Mononuclear cell (primary cell): ENCODE results near the gene ETV2. TPM values are rescaled to one million over a fixed set of nuclear protein-coding genes. Genes with fewer than 3 reads are reported as not detected.
"Not testable (repeated sequence)": the region's sequence is repeated elsewhere in the genome, so short reads cannot be mapped to it uniquely, and the experiment has no call there.

Experiments used
- H3K27me3 ChIP-seq: 2 replicates; pipeline ENCODE4 v1.6.0; 2011; ENCODE audit warnings: low read length, control low read depth; ENCODE audit not compliant: insufficient read depth
- H3K4me1 ChIP-seq: 2 replicates; pipeline ENCODE4 v1.5.1; 2011; ENCODE audit warnings: mild to moderate bottlenecking, low read length, control low read depth; ENCODE audit not compliant: insufficient read depth
- H3K4me3 ChIP-seq: 2 replicates; pipeline ENCODE4 v1.5.1; 2011; ENCODE audit warnings: mild to moderate bottlenecking, low read length, moderate library complexity
- H3K9me3 ChIP-seq: 2 replicates; pipeline ENCODE4 v1.5.1; 2011; ENCODE audit warnings: low read depth, mild to moderate bottlenecking, control low read depth, low read length
- total RNA-seq: library from RNA; depleted of rRNA; stranded (reverse); fragments of >200 nt; gene quantifications from one replicate; pipeline ENCODE4 v1.2.3, GENCODE V29; 2012

ETV2 gene
- total RNA-seq = not detected

GRCh38 chr19:35641515-35642151 lies at the start of gene ETV2:
TSS of gene ETV2 (plus strand) at chr19:35641745. CDS start at chr19:35642461, 716 bp downstream.
- no peaks in the 10 kb centered on the region for H3K9me3 ChIP-seq
- H3K4me1 ChIP-seq = peaks cover 31% of the 10 kb centered on the region
- H3K4me3 ChIP-seq = no peak within 1 kb of the TSS
- no peaks in the 10 kb centered on the region for H3K27me3 ChIP-seq

- Histone ChIP-seq H3K27me3 (no peaks in the 10 kb centered on the region), H3K4me1 (no peaks in the 10 kb centered on the region), H3K4me3 (no peak overlapping the region), H3K9me3 (no peaks in the 10 kb centered on the region)
Measured at GRCh38 chr19:35592226-35592625, 49.3 kb upstream of the ETV2 start.

GRCh38 chr19:35595026-35595425 lies 46.5 kb upstream of the ETV2 start:
- not testable (repeated sequence) for H3K4me3 ChIP-seq, H3K27me3 ChIP-seq, H3K9me3 ChIP-seq, H3K4me1 ChIP-seq

GRCh38 chr19:35595928-35596327 lies 45.6 kb upstream of the ETV2 start:
- Histone ChIP-seq H3K4me1 (no peaks in the 10 kb centered on the region), H3K4me3 (no peak overlapping the region), H3K27me3 (no peaks in the 10 kb centered on the region), H3K9me3 (no peaks in the 10 kb centered on the region)

GRCh38 chr19:35596366-35596999 lies 45.1 kb upstream of the ETV2 start:
- no peaks in the 10 kb centered on the region for H3K27me3 ChIP-seq

GRCh38 chr19:35601971-35602370 lies 39.6 kb upstream of the ETV2 start:
- Histone ChIP-seq H3K9me3 (no peaks in the 10 kb centered on the region), H3K4me3 (no peak overlapping the region), H3K4me1 (no peaks in the 10 kb centered on the region), H3K27me3 (no peaks in the 10 kb centered on the region)

More at GRCh38 chr19:35596366-35596999, 45.1 kb upstream of the ETV2 start:
- Histone ChIP-seq H3K4me1 (no peaks in the 10 kb centered on the region), H3K4me3 (no peak overlapping the region), H3K9me3 (no peaks in the 10 kb centered on the region)

- H3K4me1 ChIP-seq, H3K27me3 ChIP-seq, H3K9me3 ChIP-seq: not testable (repeated sequence)
Measured at GRCh38 chr19:35604436-35604835, 37.1 kb upstream of the ETV2 start.

GRCh38 chr19:35607170-35607569 lies 34.4 kb upstream of the ETV2 start:
- H3K4me1 ChIP-seq = peaks cover 23% of the 10 kb centered on the region
- not testable (repeated sequence) for H3K9me3 ChIP-seq, H3K4me3 ChIP-seq, H3K27me3 ChIP-seq

More at GRCh38 chr19:35604436-35604835, 37.1 kb upstream of the ETV2 start:
- H3K4me3 ChIP-seq = not testable (repeated sequence)

GRCh38 chr19:35607661-35608060 lies 33.9 kb upstream of the ETV2 start:
- Histone ChIP-seq H3K4me3 (no peak overlapping the region), H3K27me3 (no peaks in the 10 kb centered on the region), H3K4me1 (peaks cover 26% of the 10 kb centered on the region), H3K9me3 (no peaks in the 10 kb centered on the region)

- no peaks in the 10 kb centered on the region for H3K27me3 ChIP-seq
- H3K9me3 ChIP-seq = no peaks in the 10 kb centered on the region
- H3K4me3 ChIP-seq = no peak overlapping the region
- peaks cover 32% of the 10 kb centered on the region for H3K4me1 ChIP-seq
Measured at GRCh38 chr19:35608251-35608650, 33.3 kb upstream of the ETV2 start.

GRCh38 chr19:35609851-35610353 lies 31.6 kb upstream of the ETV2 start:
- Histone ChIP-seq H3K9me3 (no peaks in the 10 kb centered on the region), H3K4me1 (peaks cover 35% of the 10 kb centered on the region), H3K27me3 (no peaks in the 10 kb centered on the region), H3K4me3 (no peak overlapping the region)

GRCh38 chr19:35612224-35612558 lies 29.4 kb upstream of the ETV2 start:
- no peaks in the 10 kb centered on the region for H3K27me3 ChIP-seq
- no peaks in the 10 kb centered on the region for H3K9me3 ChIP-seq
- peak overlapping the region; percentile 62 for H3K4me3 ChIP-seq
- H3K4me1 ChIP-seq = peaks cover 35% of the 10 kb centered on the region

- Histone ChIP-seq H3K4me3 (peak within 1 kb of the TSS; percentile 62), H3K4me1 (peaks cover 35% of the 10 kb centered on the region), H3K27me3 (no peaks in the 10 kb centered on the region), H3K9me3 (no peaks in the 10 kb centered on the region)
Measured at GRCh38 chr19:35612559-35613321, 28.8 kb upstream of the ETV2 start, which contains the start of gene HAUS5. TSS of gene HAUS5 (plus strand) at chr19:35612735. CDS start at chr19:35612795, 60 bp downstream.

GRCh38 chr19:35613574-35613973 lies 28.0 kb upstream of the ETV2 start:
- H3K4me3 ChIP-seq = no peak overlapping the region
- no peaks in the 10 kb centered on the region for H3K9me3 ChIP-seq
- peaks cover 35% of the 10 kb centered on the region for H3K4me1 ChIP-seq
- no peaks in the 10 kb centered on the region for H3K27me3 ChIP-seq

GRCh38 chr19:35615036-35615435 lies 26.5 kb upstream of the ETV2 start:
- H3K9me3 ChIP-seq = no peaks in the 10 kb centered on the region
- H3K27me3 ChIP-seq = no peaks in the 10 kb centered on the region
- no peak overlapping the region for H3K4me3 ChIP-seq
- peaks cover 25% of the 10 kb centered on the region for H3K4me1 ChIP-seq
